NB4 (cell line): ENCODE data around the gene KLF3.

Experiments
- CTCF ChIP-seq: IDR thresholded peaks from one replicate; pipeline ENCODE4 v1.5.1; 2012; ENCODE audit warnings: low read depth, low read length
- POLR2A ChIP-seq: IDR thresholded peaks from 2 replicates; pipeline ENCODE4 v1.6.1; 2011; ENCODE audit warnings: mild to moderate bottlenecking; ENCODE audit not compliant: insufficient read length; ENCODE audit errors: extremely low read depth
- TF ChIP-seq, protein P1 (sequence below): IDR thresholded peaks from 2 replicates; pipeline ENCODE4 v1.6.1; 2011; ENCODE audit warnings: low read depth, low read length

DNA sequence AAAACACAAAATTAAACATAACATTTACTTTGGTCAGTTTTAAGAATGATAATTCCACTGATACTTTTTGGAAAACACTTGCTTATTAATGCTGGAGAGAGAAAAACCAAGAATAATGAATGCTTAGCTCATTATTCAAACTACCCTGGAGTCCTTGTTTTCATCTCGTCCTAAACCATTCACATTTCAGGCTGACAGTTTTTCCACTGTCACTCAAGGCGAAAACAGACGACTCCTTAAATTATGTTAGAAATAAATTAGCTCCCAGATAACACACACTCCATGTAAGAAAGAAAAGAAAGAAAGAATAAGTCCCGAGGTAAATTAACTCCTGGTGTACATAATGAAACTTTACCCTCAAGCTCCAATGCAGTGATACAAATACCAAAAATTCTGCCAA is 85.3 kb downstream of the KLF3 start:
- TF ChIP-seq CTCF (no peak), POLR2A (no peak)
- TF ChIP-seq, protein P1, sequence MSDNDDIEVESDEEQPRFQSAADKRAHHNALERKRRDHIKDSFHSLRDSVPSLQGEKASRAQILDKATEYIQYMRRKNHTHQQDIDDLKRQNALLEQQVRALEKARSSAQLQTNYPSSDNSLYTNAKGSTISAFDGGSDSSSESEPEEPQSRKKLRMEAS, result no peak
